WERI-Rb-1 (cell line): ENCODE data around the gene RPS6KC1.
"Not testable (repeated sequence)": the region's sequence is repeated elsewhere in the genome, so short reads cannot be mapped to it uniquely, and the experiment has no call there.

Experiments used
- DNase-seq: peaks from one replicate; pipeline ENCODE4 v3.0.0-alpha.2; 2020
- H3K27ac ChIP-seq: fragments of 250-450 bp; sonication (Bioruptor Pico); 2 replicates; pipeline ENCODE4 v1.5.1; 2020; ENCODE audit warnings: mild to moderate bottlenecking, moderate library complexity
- H3K27me3 ChIP-seq: fragments of 250-450 bp; sonication (Bioruptor Pico); 2 replicates; pipeline ENCODE4 v1.5.1; 2021; ENCODE audit warnings: mild to moderate bottlenecking, low read depth, moderate library complexity; ENCODE audit not compliant: insufficient read depth, severe bottlenecking
- H3K36me3 ChIP-seq: fragments of 250-450 bp; sonication (Bioruptor Pico); 2 replicates; pipeline ENCODE4 v1.5.1; 2020; ENCODE audit warnings: mild to moderate bottlenecking, moderate library complexity
- H3K4me3 ChIP-seq: 2 replicates; pipeline ENCODE4 v1.5.1; 2011; ENCODE audit warnings: low read depth, mild to moderate bottlenecking, control low read depth, low read length
- H3K9me3 ChIP-seq: fragments of 250-450 bp; sonication (Bioruptor Pico); 2 replicates; pipeline ENCODE4 v1.5.1; 2021; ENCODE audit warnings: mild to moderate bottlenecking, moderate library complexity; ENCODE audit not compliant: severe bottlenecking
- CTCF ChIP-seq: IDR thresholded peaks from 2 replicates; pipeline ENCODE4 v1.5.1; 2011; ENCODE audit warnings: low read depth, mild to moderate bottlenecking, control low read depth, inconsistent platforms, low read length

RPS6KC1 gene

GRCh38 chr1:213035573-213035972, 15.5 kb upstream of the RPS6KC1 start:
- Histone ChIP-seq H3K27ac (no peak overlapping the region), H3K9me3 (no peaks in the 10 kb centered on the region), H3K36me3 (no peaks in the 10 kb centered on the region), H3K27me3 (no peaks in the 10 kb centered on the region), H3K4me3 (no peak overlapping the region)
- DNase-seq, result no peak
- TF ChIP-seq CTCF, result no peak

- Histone ChIP-seq H3K4me3 (no peak overlapping the region), H3K36me3 (no peaks in the 10 kb centered on the region), H3K27me3 (no peaks in the 10 kb centered on the region), H3K9me3 (no peaks in the 10 kb centered on the region), H3K27ac (no peak overlapping the region)
- no peak for TF ChIP-seq CTCF
- no peak for DNase-seq
Measured at GRCh38 chr1:213041443-213041842, 9.6 kb upstream of the RPS6KC1 start.

- H3K27ac ChIP-seq, H3K4me3 ChIP-seq, H3K27me3 ChIP-seq, H3K36me3 ChIP-seq, DNase-seq, H3K9me3 ChIP-seq: not testable (repeated sequence)
Measured at GRCh38 chr1:213045321-213046226, 5.5 kb upstream of the RPS6KC1 start.

GRCh38 chr1:213049232-213049631, 1.8 kb upstream of the RPS6KC1 start:
- Histone ChIP-seq H3K36me3 (peaks cover 2% of the 10 kb centered on the region; the same call in 1 of the 2 replicates), H3K27me3 (no peaks in the 10 kb centered on the region), H3K4me3 (no peak overlapping the region), H3K9me3 (peaks cover 6% of the 10 kb centered on the region), H3K27ac (no peak overlapping the region)
- no peak for DNase-seq
- no peak for TF ChIP-seq CTCF

- peaks cover 2% of the 10 kb centered on the region; the same call in 1 of the 2 replicates for H3K36me3 ChIP-seq
- no peak for DNase-seq
- TF ChIP-seq CTCF, result no peak
- peak overlapping the region; percentile 54 for H3K27ac ChIP-seq
- H3K27me3 ChIP-seq, result no peaks in the 10 kb centered on the region
- peaks cover 6% of the 10 kb centered on the region for H3K9me3 ChIP-seq
- H3K4me3 ChIP-seq, result peak overlapping the region; percentile 61
Measured at GRCh38 chr1:213050745-213051126, 305 bp upstream of the RPS6KC1 start.

- peaks cover 2% of the 10 kb centered on the region; the same call in 1 of the 2 replicates for H3K36me3 ChIP-seq
- H3K9me3 ChIP-seq, result peaks cover 6% of the 10 kb centered on the region
- H3K4me3 ChIP-seq, result peak overlapping the region; percentile 61
- TF ChIP-seq CTCF, result no peak
- no peaks in the 10 kb centered on the region for H3K27me3 ChIP-seq
- H3K27ac ChIP-seq, result no peak overlapping the region
- DNase-seq, result no peak
Measured at GRCh38 chr1:213051881-213052202, 801 bp downstream of the RPS6KC1 start.
